Neuron (in vitro differentiated cells): ENCODE results near the gene WNT4.

ENCODE experiments used
- H2AFZ ChIP-seq: one replicate; pipeline ENCODE4 v1.6.1; 2013; ENCODE audit warnings: low read depth, mild to moderate bottlenecking, inconsistent platforms, low read length, moderate library complexity
- H3K27me3 ChIP-seq: one replicate; pipeline ENCODE4 v1.6.1; 2013; ENCODE audit warnings: low read length; ENCODE audit not compliant: insufficient read depth
- H3K36me3 ChIP-seq: one replicate; pipeline ENCODE4 v1.6.1; 2013; ENCODE audit warnings: low read length; ENCODE audit not compliant: insufficient read depth
- H3K4me1 ChIP-seq: one replicate; pipeline ENCODE4 v1.6.1; 2013; ENCODE audit warnings: low read length; ENCODE audit not compliant: insufficient read depth
- H3K4me3 ChIP-seq: 2 replicates; pipeline ENCODE4 v1.5.1; 2013; ENCODE audit warnings: mild to moderate bottlenecking, low read length, moderate library complexity
- H3K9me3 ChIP-seq: one replicate; pipeline ENCODE4 v1.6.1; 2013; ENCODE audit warnings: low read length

Gene WNT4

GRCh38 chr1:22108339-22109105 is 34.4 kb downstream of the WNT4 start:
- no peak overlapping the region for H2AFZ ChIP-seq
- H3K4me1 ChIP-seq: no peaks in the 10 kb centered on the region
- no peaks in the 10 kb centered on the region for H3K9me3 ChIP-seq
- H3K27me3 ChIP-seq: no peaks in the 10 kb centered on the region
- peaks cover 16% of the 10 kb centered on the region for H3K36me3 ChIP-seq
- H3K4me3 ChIP-seq: no peak overlapping the region

- Histone ChIP-seq H3K4me1 (no peaks in the 10 kb centered on the region), H3K27me3 (no peaks in the 10 kb centered on the region), H3K9me3 (no peaks in the 10 kb centered on the region), H2AFZ (no peak overlapping the region), H3K4me3 (no peak overlapping the region), H3K36me3 (peaks cover 13% of the 10 kb centered on the region)
These were observed 35.8 kb downstream of the WNT4 start for GRCh38 chr1:22107126-22107525.

DNA sequence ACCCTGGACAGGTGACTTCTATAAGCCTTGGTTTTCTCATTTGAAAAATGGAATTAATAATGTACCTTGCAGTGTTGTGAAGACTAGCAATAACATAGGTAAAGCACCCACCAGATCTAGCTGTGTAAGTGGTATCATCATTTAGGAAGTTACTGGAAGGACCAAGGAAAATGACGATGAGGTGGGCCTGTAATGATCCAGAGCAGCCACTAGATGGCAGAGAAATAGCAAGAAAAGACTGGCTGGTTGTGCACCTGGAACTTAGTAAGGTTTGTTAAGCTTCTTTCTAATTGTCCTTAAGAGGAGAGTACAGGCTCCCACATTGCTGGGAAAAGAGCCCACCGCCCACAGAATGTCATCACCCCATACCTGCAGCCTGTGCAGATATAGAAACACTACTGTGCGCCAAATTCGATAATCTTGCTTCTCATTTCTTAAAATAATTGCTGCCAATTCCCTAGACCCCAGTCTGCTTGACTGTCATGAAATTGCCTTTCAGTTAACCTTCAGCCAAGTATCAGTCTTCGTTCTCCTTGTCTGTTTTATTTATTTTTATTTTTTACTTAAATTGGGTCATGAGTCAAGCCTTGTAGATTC is 37.2 kb downstream of the WNT4 start:
- H3K4me3 ChIP-seq: no peak overlapping the region
- H3K4me1 ChIP-seq: no peaks in the 10 kb centered on the region
- no peaks in the 10 kb centered on the region for H3K27me3 ChIP-seq
- no peak overlapping the region for H2AFZ ChIP-seq
- peaks cover 10% of the 10 kb centered on the region for H3K36me3 ChIP-seq
- no peaks in the 10 kb centered on the region for H3K9me3 ChIP-seq

GRCh38 chr1:22104865-22105437 is 37.9 kb downstream of the WNT4 start:
- peaks cover 10% of the 10 kb centered on the region for H3K36me3 ChIP-seq

GRCh38 chr1:22104094-22104493 is 38.8 kb downstream of the WNT4 start:
- Histone ChIP-seq H3K4me1 (no peaks in the 10 kb centered on the region), H3K9me3 (no peaks in the 10 kb centered on the region), H2AFZ (no peak overlapping the region), H3K36me3 (peaks cover 12% of the 10 kb centered on the region), H3K27me3 (no peaks in the 10 kb centered on the region), H3K4me3 (no peak overlapping the region)

More at GRCh38 chr1:22104865-22105437, 37.9 kb downstream of the WNT4 start:
- H3K27me3 ChIP-seq: no peaks in the 10 kb centered on the region
- H3K4me3 ChIP-seq: no peak overlapping the region
- H3K4me1 ChIP-seq: no peaks in the 10 kb centered on the region
- no peak overlapping the region for H2AFZ ChIP-seq
- no peaks in the 10 kb centered on the region for H3K9me3 ChIP-seq

DNA sequence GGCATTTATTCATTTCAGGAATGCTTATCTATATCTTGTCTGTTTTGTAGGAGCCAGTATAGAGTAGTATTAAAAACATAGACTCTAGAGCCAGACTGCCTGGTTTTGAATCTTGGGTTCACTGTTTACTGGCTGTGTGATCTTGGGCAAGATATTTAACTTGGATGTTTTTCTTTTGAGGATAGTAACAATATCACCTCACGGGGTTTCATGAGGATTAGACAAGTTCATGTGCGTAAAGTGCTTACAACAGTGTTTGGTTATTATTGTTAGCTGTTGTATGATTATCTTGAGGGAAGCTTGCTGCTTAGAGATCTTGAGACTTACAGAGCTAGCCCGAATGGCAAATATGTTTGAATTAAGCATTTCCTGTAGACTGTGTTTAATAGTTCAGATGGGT is 40.2 kb downstream of the WNT4 start:
- Histone ChIP-seq H3K27me3 (no peaks in the 10 kb centered on the region), H3K9me3 (no peaks in the 10 kb centered on the region), H3K36me3 (peaks cover 10% of the 10 kb centered on the region), H3K4me3 (no peak overlapping the region), H2AFZ (no peak overlapping the region), H3K4me1 (no peaks in the 10 kb centered on the region)

DNA sequence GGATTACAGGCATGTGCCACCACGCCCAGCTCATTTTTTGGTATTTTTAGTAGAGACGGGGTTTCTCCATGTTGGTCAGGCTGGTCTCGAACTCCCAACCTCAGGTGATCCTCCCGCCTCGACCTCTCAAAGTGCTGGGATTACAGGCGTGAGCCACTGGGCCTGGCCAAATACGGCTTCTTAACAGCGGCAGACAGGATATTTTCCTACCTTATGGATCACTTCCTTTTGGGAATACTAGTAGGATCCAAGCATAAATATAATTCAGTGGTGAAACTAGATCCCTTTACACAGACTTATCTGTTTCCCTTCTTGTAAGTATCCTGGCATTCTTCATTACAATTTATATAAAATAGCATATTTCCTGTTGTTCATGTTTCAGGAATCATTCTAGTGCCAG is 40.9 kb downstream of the WNT4 start:
- Histone ChIP-seq H3K9me3 (no peaks in the 10 kb centered on the region), H3K4me1 (no peaks in the 10 kb centered on the region), H2AFZ (no peak overlapping the region), H3K27me3 (no peaks in the 10 kb centered on the region), H3K36me3 (peaks cover 11% of the 10 kb centered on the region), H3K4me3 (no peak overlapping the region)

- no peaks in the 10 kb centered on the region for H3K4me1 ChIP-seq
- no peaks in the 10 kb centered on the region for H3K27me3 ChIP-seq
- H3K9me3 ChIP-seq: no peaks in the 10 kb centered on the region
- peaks cover 19% of the 10 kb centered on the region for H3K36me3 ChIP-seq
- H3K4me3 ChIP-seq: no peak overlapping the region
- no peak overlapping the region for H2AFZ ChIP-seq
These were observed 41.7 kb downstream of the WNT4 start for GRCh38 chr1:22101199-22101598.

GRCh38 chr1:22100168-22100567 is 42.7 kb downstream of the WNT4 start:
- H3K27me3 ChIP-seq: no peaks in the 10 kb centered on the region
- no peaks in the 10 kb centered on the region for H3K9me3 ChIP-seq
- H2AFZ ChIP-seq: no peak overlapping the region
- no peak overlapping the region for H3K4me3 ChIP-seq
- H3K36me3 ChIP-seq: peaks cover 24% of the 10 kb centered on the region
- H3K4me1 ChIP-seq: no peaks in the 10 kb centered on the region

GRCh38 chr1:22098752-22099151 is 44.1 kb downstream of the WNT4 start:
- no peaks in the 10 kb centered on the region for H3K9me3 ChIP-seq
- H3K4me3 ChIP-seq: no peak overlapping the region
- H3K4me1 ChIP-seq: no peaks in the 10 kb centered on the region
- H3K36me3 ChIP-seq: peaks cover 31% of the 10 kb centered on the region
- no peak overlapping the region for H2AFZ ChIP-seq
- H3K27me3 ChIP-seq: no peaks in the 10 kb centered on the region

GRCh38 chr1:22096463-22096862 is 46.4 kb downstream of the WNT4 start:
- H3K27me3 ChIP-seq: no peaks in the 10 kb centered on the region
- peaks cover 44% of the 10 kb centered on the region for H3K36me3 ChIP-seq
- H3K4me3 ChIP-seq: no peak overlapping the region
- no peak overlapping the region for H2AFZ ChIP-seq
- H3K9me3 ChIP-seq: no peaks in the 10 kb centered on the region
- H3K4me1 ChIP-seq: no peaks in the 10 kb centered on the region

- H3K36me3 ChIP-seq: peaks cover 44% of the 10 kb centered on the region
- H3K4me1 ChIP-seq: peaks cover 2% of the 10 kb centered on the region
- no peaks in the 10 kb centered on the region for H3K9me3 ChIP-seq
- no peak overlapping the region for H2AFZ ChIP-seq
- no peak overlapping the region for H3K4me3 ChIP-seq
- no peaks in the 10 kb centered on the region for H3K27me3 ChIP-seq
These were observed 46.9 kb downstream of the WNT4 start for GRCh38 chr1:22096036-22096435.

- no peaks in the 10 kb centered on the region for H3K27me3 ChIP-seq
- no peak overlapping the region for H2AFZ ChIP-seq
- no peak overlapping the region for H3K4me3 ChIP-seq
- H3K9me3 ChIP-seq: no peaks in the 10 kb centered on the region
- H3K36me3 ChIP-seq: peaks cover 46% of the 10 kb centered on the region
- H3K4me1 ChIP-seq: peaks cover 18% of the 10 kb centered on the region
These were observed 49.4 kb downstream of the WNT4 start for GRCh38 chr1:22093513-22093912.
